Endothelial cell of umbilical vein (primary cell): ENCODE results near the gene DNAH9. TPM values are rescaled to one million over a fixed set of nuclear protein-coding genes. Genes with fewer than 3 reads are reported as not detected.

Experiments used
- BruUV-seq: library from RNA; stranded (reverse); fragments of 400-500 nt; replicated peaks from 2 replicates; lab custom pipeline; 2021; lab: Mats Ljungman, UMichigan
- CTCF ChIA-PET: fragments of 300-600, 350-600 bp; sonication (Branson Sonifier 250); formaldehyde crosslinking; loops from one replicate; lab custom pipeline; 2021; ENCODE audit warnings: antibody characterized with exemption, inconsistent platforms; lab: Charles Lee
- POLR2A ChIA-PET: fragments of 300-600, 350-600 bp; sonication (Branson Sonifier 250); formaldehyde crosslinking; loops from one replicate; lab custom pipeline; 2021; ENCODE audit warnings: antibody characterized with exemption, inconsistent platforms; lab: Charles Lee
- DNase-seq: peaks from one replicate; pipeline ENCODE4 v3.0.0-alpha.2; 2011; ENCODE audit warnings: low read depth, low spot score
- FAIRE-seq: peaks from 2 replicates; lab custom pipeline; 2011; peaks lifted over from hg19 to GRCh38; lab: Jason Lieb, UNC
- H2AFZ ChIP-seq: 2 replicates; pipeline ENCODE4 v1.6.0; 2012; ENCODE audit warnings: low read depth, low read length, control low read depth, inconsistent platforms
- H3K27ac ChIP-seq: 2 replicates; pipeline ENCODE4 v1.5.1; 2011; ENCODE audit warnings: low read depth, mild to moderate bottlenecking, control low read depth, low read length, moderate library complexity; ENCODE audit not compliant: insufficient read depth
- H3K27me3 ChIP-seq, 2 experiments: 2 replicates each; pipeline versions ENCODE4 v1.6.0 to v1.6.1; 2011; ENCODE audit warnings: low read length in 2 of 2, mixed read lengths in 1 of 2; ENCODE audit not compliant: control insufficient read depth in 2 of 2, insufficient read depth in 2 of 2
- H3K36me3 ChIP-seq, 2 experiments: 2 replicates in 1 of 2; 3 replicates in 1 of 2; pipeline ENCODE4 v1.5.1; 2011; ENCODE audit warnings: low read length in 2 of 2, mild to moderate bottlenecking in 1 of 2, moderate library complexity in 1 of 2; ENCODE audit not compliant: control insufficient read depth in 2 of 2, insufficient read depth in 2 of 2; ENCODE audit errors: extremely low read depth in 1 of 2
- H3K4me1 ChIP-seq: 3 replicates; pipeline ENCODE4 v1.5.1; 2011; ENCODE audit warnings: mild to moderate bottlenecking, low read length; ENCODE audit not compliant: control insufficient read depth, insufficient read depth; ENCODE audit errors: extremely low read depth
- H3K4me2 ChIP-seq: 2 replicates; pipeline ENCODE4 v1.6.1; 2011; ENCODE audit warnings: low read length, control low read depth, mixed read lengths; ENCODE audit not compliant: insufficient read depth
- H3K4me3 ChIP-seq, 3 experiments: fragments of 200-600 bp in 1 of 3; sonication (generic), shearing (Covaris generic) in 1 of 3; replicated peaks in 1 of 3; 2 replicates each; pipeline ENCODE4 v1.5.1; 2011 to 2016; ENCODE audit warnings: control low read depth in 3 of 3, low read length in 3 of 3, mild to moderate bottlenecking in 2 of 3, inconsistent platforms in 1 of 3, low read depth in 1 of 3, moderate library complexity in 1 of 3; ENCODE audit not compliant: insufficient read depth in 1 of 3
- H3K79me2 ChIP-seq: 2 replicates; pipeline ENCODE4 v1.6.0; 2012; ENCODE audit warnings: low read length, inconsistent platforms; ENCODE audit not compliant: control insufficient read depth, insufficient read depth
- H3K9ac ChIP-seq: replicated peaks from 2 replicates; pipeline ENCODE3; 2011; ENCODE audit warnings: low read length, control low read depth; ENCODE audit not compliant: insufficient read depth; ENCODE audit errors: extremely low read depth
- H3K9me1 ChIP-seq: replicated peaks from 3 replicates; pipeline ENCODE4 v1.6.0; 2011; ENCODE audit warnings: mild to moderate bottlenecking, low read length; ENCODE audit not compliant: control insufficient read depth, insufficient read depth; ENCODE audit errors: extremely low read depth
- H3K9me3 ChIP-seq: replicated peaks from 2 replicates; pipeline ENCODE4 v1.5.1; 2012; ENCODE audit warnings: low read length, inconsistent platforms; ENCODE audit not compliant: control insufficient read depth, insufficient read depth
- H4K20me1 ChIP-seq: replicated peaks from 2 replicates; pipeline ENCODE3; 2011; ENCODE audit warnings: mild to moderate bottlenecking, low read length; ENCODE audit not compliant: control insufficient read depth, insufficient read depth; ENCODE audit errors: extremely low read depth
- EZH2 ChIP-seq: IDR thresholded peaks from 2 replicates; pipeline ENCODE4 v1.6.1; 2012; ENCODE audit warnings: borderline replicate concordance, low read depth, mild to moderate bottlenecking, moderate library complexity, low read length, inconsistent platforms; ENCODE audit not compliant: severe bottlenecking
- FOS ChIP-seq: IDR thresholded peaks from 2 replicates; pipeline ENCODE4 v1.6.1; 2011; ENCODE audit warnings: mild to moderate bottlenecking, low read length, moderate library complexity, borderline replicate concordance; ENCODE audit not compliant: insufficient read depth
- GATA2 ChIP-seq: IDR thresholded peaks from 2 replicates; pipeline ENCODE4 v1.7.0; 2011; ENCODE audit warnings: low read depth, mild to moderate bottlenecking, moderate library complexity, mixed read lengths, low read length; ENCODE audit not compliant: insufficient read length, insufficient read depth
- JUN ChIP-seq: IDR thresholded peaks from 2 replicates; pipeline ENCODE4 v1.6.1; 2011; ENCODE audit warnings: borderline replicate concordance, low read depth; ENCODE audit not compliant: insufficient read length, insufficient read depth
- MYC ChIP-seq: IDR thresholded peaks from one replicate; pipeline ENCODE4 v1.6.1; 2011; ENCODE audit warnings: mild to moderate bottlenecking, low read depth, low read length
- POLR2A ChIP-seq: IDR thresholded peaks from 2 replicates; pipeline ENCODE4 v1.6.1; 2012; ENCODE audit warnings: low read depth, mild to moderate bottlenecking, control low read depth, low read length
- POLR2AphosphoS5 ChIP-seq: IDR thresholded peaks from 2 replicates; pipeline ENCODE4 v1.6.1; 2012; ENCODE audit warnings: low read depth, mild to moderate bottlenecking, control low read depth, low read length, moderate library complexity; ENCODE audit not compliant: insufficient read depth
- dilution Hi-C: fragments of 300-500 bp; cut with MboI; formaldehyde crosslinking; loops from one replicate; pipeline ENCODE4 v1.15.0; 2019; ENCODE audit warnings: low sequenced_read_pairs; ENCODE audit not compliant: extremely low pct_ligation_motif_present
- intact Hi-C: fragments of 100-400 bp; cut with micrococcal nuclease; formaldehyde crosslinking; loops from one replicate; pipeline ENCODE4 v1.10.0; 2022
- polyA plus RNA-seq, 4 experiments: library from polyadenylated mRNA; depleted of rRNA in 3 of 4; stranded (reverse) in 3 of 4; unstranded in 1 of 4; fragments of >200 nt; gene quantifications; 2 replicates each; pipeline versions ENCODE4 v1.2.1 to v1.2.3, GENCODE V29; 2011 to 2012; ENCODE audit warnings: missing spikeins in 1 of 4
- total RNA-seq: library from RNA; stranded (reverse); gene quantifications from 2 replicates; pipeline ENCODE4 v1.2.3, GENCODE V29; 2021
- TF ChIP-seq, protein P1 (sequence below), 2 donors: IDR thresholded peaks; 1 replicate in 1 of 2; 2 replicates in 1 of 2; pipeline ENCODE4 v1.5.1; 2011; ENCODE audit warnings: low read length in 2 of 2, mild to moderate bottlenecking in 2 of 2, moderate library complexity in 2 of 2, control low read depth in 1 of 2, inconsistent platforms in 1 of 2, low read depth in 1 of 2; ENCODE audit not compliant: insufficient read depth in 1 of 2; ENCODE audit errors: extremely low read depth in 1 of 2
- TF ChIP-seq, protein P2 (sequence below): IDR thresholded peaks from 2 replicates; pipeline ENCODE4 v1.6.1; 2011; ENCODE audit not compliant: insufficient read depth, insufficient read length

Gene DNAH9
- total and polyA plus RNA-seq, 2 donors (not counting 3 experiments of a cell fraction or from before 2014, with no cell fraction given): not detected

DNA sequence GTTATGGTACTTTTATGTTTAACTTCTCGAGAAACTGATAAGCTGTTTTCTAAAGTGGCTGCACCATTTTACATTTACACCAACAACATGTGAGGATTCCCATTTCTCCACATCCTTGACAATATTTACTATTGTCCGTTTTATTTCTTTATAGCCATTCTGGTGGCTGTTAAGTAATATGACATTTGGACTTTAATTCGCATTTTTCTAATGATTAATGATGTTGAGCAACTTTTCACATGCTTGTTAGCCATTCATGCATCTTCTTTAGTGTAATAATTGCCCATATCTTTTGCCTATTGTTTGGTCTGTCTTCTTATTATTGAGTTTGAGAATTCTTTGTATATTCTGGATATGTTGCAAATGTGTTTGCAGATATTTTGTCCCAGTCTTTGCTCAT, 114.2 kb downstream of the DNAH9 start:
- intact Hi-C loops: no loop called here
- no peaks in the 10 kb centered on the region for H4K20me1 ChIP-seq
- H3K27me3 ChIP-seq: no peaks in the 10 kb centered on the region
- dilution Hi-C loops: no loop called here
- TF ChIP-seq, protein P1, sequence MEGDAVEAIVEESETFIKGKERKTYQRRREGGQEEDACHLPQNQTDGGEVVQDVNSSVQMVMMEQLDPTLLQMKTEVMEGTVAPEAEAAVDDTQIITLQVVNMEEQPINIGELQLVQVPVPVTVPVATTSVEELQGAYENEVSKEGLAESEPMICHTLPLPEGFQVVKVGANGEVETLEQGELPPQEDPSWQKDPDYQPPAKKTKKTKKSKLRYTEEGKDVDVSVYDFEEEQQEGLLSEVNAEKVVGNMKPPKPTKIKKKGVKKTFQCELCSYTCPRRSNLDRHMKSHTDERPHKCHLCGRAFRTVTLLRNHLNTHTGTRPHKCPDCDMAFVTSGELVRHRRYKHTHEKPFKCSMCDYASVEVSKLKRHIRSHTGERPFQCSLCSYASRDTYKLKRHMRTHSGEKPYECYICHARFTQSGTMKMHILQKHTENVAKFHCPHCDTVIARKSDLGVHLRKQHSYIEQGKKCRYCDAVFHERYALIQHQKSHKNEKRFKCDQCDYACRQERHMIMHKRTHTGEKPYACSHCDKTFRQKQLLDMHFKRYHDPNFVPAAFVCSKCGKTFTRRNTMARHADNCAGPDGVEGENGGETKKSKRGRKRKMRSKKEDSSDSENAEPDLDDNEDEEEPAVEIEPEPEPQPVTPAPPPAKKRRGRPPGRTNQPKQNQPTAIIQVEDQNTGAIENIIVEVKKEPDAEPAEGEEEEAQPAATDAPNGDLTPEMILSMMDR (IDR thresholded peaks at IDR 0.05; ENCODE audit: extremely low read depth in 1 of 2, insufficient read depth in 1 of 2, low read depth in 1 of 2, low read length in 2 of 2): no peak
- TF ChIP-seq, protein P2, sequence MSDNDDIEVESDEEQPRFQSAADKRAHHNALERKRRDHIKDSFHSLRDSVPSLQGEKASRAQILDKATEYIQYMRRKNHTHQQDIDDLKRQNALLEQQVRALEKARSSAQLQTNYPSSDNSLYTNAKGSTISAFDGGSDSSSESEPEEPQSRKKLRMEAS: no peak
- TF ChIP-seq EZH2: no peak
- no peak for TF ChIP-seq MYC
- no peak for TF ChIP-seq POLR2AphosphoS5
- no peak for TF ChIP-seq POLR2A
- no peak for TF ChIP-seq FOS
- TF ChIP-seq GATA2: no peak
- no peak for TF ChIP-seq JUN
- no peaks in the 10 kb centered on the region for H3K9me1 ChIP-seq
- H2AFZ ChIP-seq: no peak overlapping the region
- H3K4me2 ChIP-seq: no peak overlapping the region
- peaks cover 7% of the 10 kb centered on the region for H3K9me3 ChIP-seq
- no peaks in the 10 kb centered on the region for H3K4me1 ChIP-seq
- ChIA-PET POLR2A (no interaction called here), CTCF (no interaction called here)
- H3K27ac ChIP-seq: no peak overlapping the region
- H3K79me2 ChIP-seq: no peaks in the 10 kb centered on the region
- no peak overlapping the region for H3K4me3 ChIP-seq
- no peak overlapping the region for H3K9ac ChIP-seq
- no peaks in the 10 kb centered on the region for H3K36me3 ChIP-seq
- no peak for FAIRE-seq
- BruUV-seq: no TSS peak
- DNase-seq: no peak
